Panc1 (cell line): ENCODE data around the gene XBP1. TPM values are rescaled to one million over a fixed set of nuclear protein-coding genes. Genes with fewer than 3 reads are reported as not detected.

ENCODE experiments used
- ATAC-seq: fragments of 200-7000 bp; cut with Tn5 transposase; 2 replicates; pipeline ENCODE4 v1.9.1; 2020; ENCODE audit warnings: mild to moderate bottlenecking, moderate library complexity
- BruUV-seq: library from RNA; stranded (reverse); fragments of 400-500 nt; replicated peaks from 2 replicates; lab custom pipeline; 2021; lab: Mats Ljungman, UMichigan
- CTCF ChIA-PET: fragments of 300-600 bp; sonication (Branson Sonifier 250); formaldehyde crosslinking; loops from one replicate; lab custom pipeline; 2022; ENCODE audit warnings: antibody characterized with exemption; lab: Charles Lee
- POLR2A ChIA-PET: fragments of 300-600 bp; sonication (Branson Sonifier 250); formaldehyde crosslinking; loops from one replicate; lab custom pipeline; 2022; ENCODE audit warnings: antibody characterized with exemption; lab: Charles Lee
- DNase-seq: peaks from one replicate; pipeline ENCODE4 v3.0.0-alpha.2; 2010; ENCODE audit warnings: low read depth, low spot score
- H3K27ac ChIP-seq: 2 replicates; pipeline ENCODE4 v1.5.1; 2011; ENCODE audit warnings: mild to moderate bottlenecking, low read length, inconsistent platforms
- H3K27me3 ChIP-seq: fragments of 200-500 bp; sonication (Bioruptor generic); 2 replicates; pipeline ENCODE4 v1.6.0; 2014; ENCODE audit warnings: low read length, inconsistent platforms; ENCODE audit not compliant: control insufficient read depth, insufficient read depth
- H3K36me3 ChIP-seq: fragments of 200-500 bp; sonication (Bioruptor generic); 2 replicates; pipeline ENCODE4 v1.5.1; 2014; ENCODE audit warnings: inconsistent platforms, mild to moderate bottlenecking, low read length, moderate library complexity; ENCODE audit not compliant: control insufficient read depth, insufficient read depth
- H3K4me1 ChIP-seq: 2 replicates; pipeline ENCODE4 v1.5.1; 2011; ENCODE audit warnings: inconsistent platforms, mild to moderate bottlenecking, low read length, moderate library complexity; ENCODE audit not compliant: control insufficient read depth, insufficient read depth
- H3K4me3 ChIP-seq, 2 experiments: 2 replicates each; pipeline ENCODE4 v1.5.1; 2011 to 2012; ENCODE audit warnings: low read depth in 2 of 2, low read length in 2 of 2, mild to moderate bottlenecking in 2 of 2, inconsistent platforms in 1 of 2, moderate library complexity in 1 of 2
- H3K9me3 ChIP-seq: fragments of 200-500 bp; sonication (Bioruptor generic); 2 replicates; pipeline ENCODE4 v1.5.1; 2014; ENCODE audit warnings: low read depth, mild to moderate bottlenecking, inconsistent platforms, low read length, moderate library complexity; ENCODE audit not compliant: control insufficient read depth, insufficient read depth
- CTCF ChIP-seq: fragments of 450-650 bp; IDR thresholded peaks from 2 replicates; pipeline ENCODE4 v1.5.1; 2017; ENCODE audit warnings: mild to moderate bottlenecking
- POLR2AphosphoS5 ChIP-seq: IDR thresholded peaks from 2 replicates; pipeline ENCODE4 v1.6.1; 2012; ENCODE audit warnings: mild to moderate bottlenecking, low read depth, low read length, moderate library complexity
- SIN3A ChIP-seq: IDR thresholded peaks from 2 replicates; pipeline ENCODE4 v1.6.1; 2012; ENCODE audit warnings: low read depth, mild to moderate bottlenecking, low read length, moderate library complexity, borderline replicate concordance; ENCODE audit not compliant: insufficient read depth
- TCF7L2 ChIP-seq: IDR thresholded peaks from 2 replicates; pipeline ENCODE4 v1.6.1; 2011; ENCODE audit warnings: mild to moderate bottlenecking, low read depth, low read length, inconsistent platforms
- in situ Hi-C: cut with HindIII; loops from 2 replicates; pipeline ENCODE4 v1.10.0; 2016; ENCODE audit warnings: low sequenced_read_pairs, low pct_unique_long_range_greater_than_20kb
- intact Hi-C: fragments of 100-400 bp; cut with micrococcal nuclease; formaldehyde crosslinking; loops from one replicate; pipeline ENCODE4 v1.10.0; 2022; ENCODE audit not compliant: unreplicated experiment
- total RNA-seq: library from RNA; stranded (reverse); gene quantifications from one replicate; pipeline ENCODE4 v1.2.1, GENCODE V29; 2021; ENCODE audit not compliant: unreplicated experiment
- TF ChIP-seq, protein P1 (sequence below), 2 experiments: IDR thresholded peaks; 2 replicates each; pipeline ENCODE4 v1.6.1; 2011 to 2012; ENCODE audit warnings: low read depth in 2 of 2, control low read depth in 1 of 2, low read length in 1 of 2, mild to moderate bottlenecking in 1 of 2, moderate library complexity in 1 of 2; ENCODE audit not compliant: insufficient read depth in 1 of 2

Gene XBP1
- total RNA-seq, 1 experiment from 2014 or later = 48.8 TPM

GRCh38 chr22:28843633-28844032 is 43.3 kb upstream of the XBP1 start:
- Histone ChIP-seq H3K4me3 (no peak overlapping the region), H3K36me3 (no peaks in the 10 kb centered on the region), H3K4me1 (no peaks in the 10 kb centered on the region), H3K27ac (no peak overlapping the region), H3K27me3 (no peaks in the 10 kb centered on the region), H3K9me3 (no peaks in the 10 kb centered on the region; the same call in 1 of the 2 replicates)
- no peak for ATAC-seq
- ChIA-PET POLR2A (no interaction called here), CTCF (interaction anchor here (0.7 kb wide), 1 partner anchor 15 kb away, joined by 3 read pairs; no protein-coding TSS in a partner anchor)
- BruUV-seq = no TSS peak
- TF ChIP-seq SIN3A = no peak
- no peak for DNase-seq
- in situ Hi-C loops = no loop called here
- intact Hi-C loops = no loop called here

DNA sequence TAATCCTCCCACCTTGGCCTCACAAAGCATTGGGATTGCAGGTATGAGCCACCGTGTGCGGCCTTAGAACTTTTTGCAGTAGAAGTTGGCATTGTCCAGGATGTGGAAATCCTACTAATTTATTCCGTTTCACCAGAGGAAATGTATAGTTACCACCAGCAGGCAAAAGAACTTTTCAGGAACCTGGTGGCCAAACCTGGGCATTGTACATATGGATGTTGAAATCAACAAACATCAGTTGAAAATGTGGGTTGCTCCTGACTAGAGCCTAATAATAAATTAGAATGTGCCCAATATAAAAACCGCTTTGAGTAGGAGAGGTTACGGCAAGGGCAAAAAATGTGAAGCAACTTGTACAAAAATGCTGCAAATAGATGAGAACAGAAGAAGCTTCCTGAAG is 40.7 kb upstream of the XBP1 start:
- no peak for DNase-seq
- Histone ChIP-seq H3K9me3 (no peaks in the 10 kb centered on the region), H3K27me3 (no peaks in the 10 kb centered on the region), H3K27ac (no peak overlapping the region), H3K4me3 (no peak overlapping the region), H3K36me3 (no peaks in the 10 kb centered on the region), H3K4me1 (no peaks in the 10 kb centered on the region)
- intact Hi-C loops (no loop called here), in situ Hi-C loops (no loop called here)
- TF ChIP-seq CTCF = no peak
- TF ChIP-seq, protein P1, sequence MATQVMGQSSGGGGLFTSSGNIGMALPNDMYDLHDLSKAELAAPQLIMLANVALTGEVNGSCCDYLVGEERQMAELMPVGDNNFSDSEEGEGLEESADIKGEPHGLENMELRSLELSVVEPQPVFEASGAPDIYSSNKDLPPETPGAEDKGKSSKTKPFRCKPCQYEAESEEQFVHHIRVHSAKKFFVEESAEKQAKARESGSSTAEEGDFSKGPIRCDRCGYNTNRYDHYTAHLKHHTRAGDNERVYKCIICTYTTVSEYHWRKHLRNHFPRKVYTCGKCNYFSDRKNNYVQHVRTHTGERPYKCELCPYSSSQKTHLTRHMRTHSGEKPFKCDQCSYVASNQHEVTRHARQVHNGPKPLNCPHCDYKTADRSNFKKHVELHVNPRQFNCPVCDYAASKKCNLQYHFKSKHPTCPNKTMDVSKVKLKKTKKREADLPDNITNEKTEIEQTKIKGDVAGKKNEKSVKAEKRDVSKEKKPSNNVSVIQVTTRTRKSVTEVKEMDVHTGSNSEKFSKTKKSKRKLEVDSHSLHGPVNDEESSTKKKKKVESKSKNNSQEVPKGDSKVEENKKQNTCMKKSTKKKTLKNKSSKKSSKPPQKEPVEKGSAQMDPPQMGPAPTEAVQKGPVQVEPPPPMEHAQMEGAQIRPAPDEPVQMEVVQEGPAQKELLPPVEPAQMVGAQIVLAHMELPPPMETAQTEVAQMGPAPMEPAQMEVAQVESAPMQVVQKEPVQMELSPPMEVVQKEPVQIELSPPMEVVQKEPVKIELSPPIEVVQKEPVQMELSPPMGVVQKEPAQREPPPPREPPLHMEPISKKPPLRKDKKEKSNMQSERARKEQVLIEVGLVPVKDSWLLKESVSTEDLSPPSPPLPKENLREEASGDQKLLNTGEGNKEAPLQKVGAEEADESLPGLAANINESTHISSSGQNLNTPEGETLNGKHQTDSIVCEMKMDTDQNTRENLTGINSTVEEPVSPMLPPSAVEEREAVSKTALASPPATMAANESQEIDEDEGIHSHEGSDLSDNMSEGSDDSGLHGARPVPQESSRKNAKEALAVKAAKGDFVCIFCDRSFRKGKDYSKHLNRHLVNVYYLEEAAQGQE (IDR thresholded peaks at IDR 0.05; ENCODE audit: insufficient read depth in 1 of 2, low read depth in 2 of 2, low read length in 1 of 2) = no peak
- no peak for TF ChIP-seq TCF7L2
- TF ChIP-seq SIN3A = no peak
- no peak for TF ChIP-seq POLR2AphosphoS5
- ATAC-seq = no peak
- ChIA-PET CTCF (no interaction called here), POLR2A (interaction anchor here (0.6 kb wide), 1 partner anchor 16 kb away, joined by 7 read pairs; no protein-coding TSS in a partner anchor)
- no TSS peak for BruUV-seq

GRCh38 chr22:28838971-28839370 is 38.6 kb upstream of the XBP1 start:
- CTCF ChIA-PET = no interaction called here
- Histone ChIP-seq H3K27me3 (no peaks in the 10 kb centered on the region), H3K4me1 (no peaks in the 10 kb centered on the region), H3K9me3 (no peaks in the 10 kb centered on the region), H3K4me3 (no peak overlapping the region), H3K36me3 (no peaks in the 10 kb centered on the region), H3K27ac (no peak overlapping the region)
- no TSS peak for BruUV-seq
- ATAC-seq (no peak), DNase-seq (no peak)
- POLR2A ChIA-PET = no interaction called here
- TF ChIP-seq POLR2AphosphoS5 (no peak), TCF7L2 (no peak), SIN3A (no peak), CTCF (no peak)
- TF ChIP-seq, protein P1 (IDR thresholded peaks at IDR 0.05; ENCODE audit: insufficient read depth in 1 of 2, low read depth in 2 of 2, low read length in 1 of 2) = no peak
- in situ Hi-C loops (no loop called here), intact Hi-C loops (no loop called here)
